ENCODE results near the gene GNB2.

Gene GNB2

DNA sequence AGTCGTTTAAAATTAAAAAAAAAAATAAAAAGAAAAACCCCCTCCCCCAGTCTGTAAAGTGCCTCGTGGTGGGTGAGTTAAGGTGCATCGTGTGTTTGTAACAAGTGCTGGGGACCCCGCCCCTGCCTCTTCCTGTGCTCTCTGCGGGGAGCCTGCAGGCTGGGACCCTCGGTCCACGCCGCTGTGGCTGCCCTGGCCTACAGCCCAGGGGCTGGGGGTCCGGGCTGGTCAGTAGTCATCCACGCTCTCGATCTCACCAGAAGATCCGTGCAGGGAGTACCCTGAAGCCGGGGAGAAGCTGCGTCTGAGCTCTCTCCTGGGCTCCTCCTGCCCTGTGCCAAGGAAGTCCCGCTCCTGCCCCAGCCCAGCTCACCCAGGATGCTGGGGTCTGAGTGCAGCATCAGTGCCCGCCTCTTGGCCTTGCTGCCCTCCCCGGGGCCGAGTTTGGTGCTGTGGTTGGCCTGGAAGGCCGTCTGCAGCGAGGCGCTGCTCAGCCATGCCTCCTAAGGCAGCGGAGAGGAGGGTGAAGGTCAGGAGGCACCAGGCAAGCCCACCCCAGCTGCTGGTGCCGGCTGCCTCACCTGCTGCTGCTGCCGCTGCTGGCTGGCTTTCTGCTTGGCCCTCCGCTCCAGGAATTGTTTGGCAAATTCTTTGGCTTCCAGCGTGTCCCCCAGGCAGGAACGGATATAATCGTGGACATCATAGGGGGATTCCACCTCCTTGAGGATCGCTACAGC lies 8.1 kb downstream of the GNB2 start:
- DNase-seq (ENCODE audit: low spot score), result no peak

DNA sequence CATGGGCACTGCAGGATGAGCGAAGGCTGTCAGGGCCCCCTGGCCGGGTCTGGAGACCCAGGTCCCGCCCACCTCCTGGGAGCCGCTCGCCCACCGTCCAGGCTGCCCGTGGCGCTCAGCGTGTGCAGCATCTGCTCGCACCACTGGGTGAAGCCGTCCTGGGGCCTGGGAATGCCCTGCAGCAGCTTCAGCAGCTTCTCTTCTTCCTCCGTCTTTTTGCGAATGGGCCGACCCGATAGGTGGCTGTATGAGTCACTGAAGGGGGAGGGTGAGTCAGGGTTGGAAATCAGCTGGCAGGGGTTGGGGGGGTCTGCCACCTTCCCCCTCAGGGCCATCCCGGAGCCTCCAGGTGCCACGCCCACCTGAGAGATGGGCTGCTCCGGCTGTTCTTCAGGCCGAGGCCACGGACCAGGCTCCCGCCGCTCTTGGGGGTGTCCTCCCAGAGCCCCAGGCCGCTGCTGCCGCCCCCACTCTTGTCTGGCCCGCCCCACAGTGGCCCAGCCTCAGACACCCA lies 8.7 kb downstream of the GNB2 start:
- DNase-seq (ENCODE audit: low spot score), result no peak

DNA sequence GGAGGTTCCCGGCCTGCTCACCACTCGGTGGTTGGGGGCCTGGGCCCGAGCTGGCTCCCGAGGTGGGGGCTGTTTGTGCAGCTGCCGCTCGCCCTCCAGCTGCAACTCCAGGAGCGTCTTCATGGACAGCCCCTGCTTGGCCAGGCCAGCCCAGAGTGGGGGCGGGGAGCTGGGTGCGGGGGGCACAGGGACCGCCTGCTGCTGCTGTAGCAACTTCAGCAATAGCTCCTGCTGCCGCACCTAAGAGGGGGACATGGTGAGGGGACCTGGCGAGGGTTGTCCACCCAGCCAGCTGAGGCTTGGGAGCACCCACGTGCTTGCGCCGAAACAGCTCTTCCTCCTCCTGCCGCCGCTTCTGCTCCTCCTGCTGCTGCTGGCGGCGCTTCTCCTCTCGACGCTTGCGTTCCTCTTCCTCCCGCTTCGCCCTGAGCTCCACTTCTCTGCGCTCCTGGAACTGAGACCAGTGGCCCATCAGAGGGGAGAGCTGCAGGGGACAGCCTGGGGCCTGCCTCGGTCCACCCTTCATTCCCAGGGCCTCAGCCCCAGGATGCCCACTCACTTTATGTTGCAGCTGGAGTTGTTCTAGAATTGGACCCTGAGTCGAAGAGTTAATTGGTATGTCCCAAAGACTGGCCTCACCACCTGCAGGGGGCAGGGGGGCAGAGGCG lies 9.6 kb downstream of the GNB2 start:
- DNase-seq (ENCODE audit: low spot score), result no peak

DNA sequence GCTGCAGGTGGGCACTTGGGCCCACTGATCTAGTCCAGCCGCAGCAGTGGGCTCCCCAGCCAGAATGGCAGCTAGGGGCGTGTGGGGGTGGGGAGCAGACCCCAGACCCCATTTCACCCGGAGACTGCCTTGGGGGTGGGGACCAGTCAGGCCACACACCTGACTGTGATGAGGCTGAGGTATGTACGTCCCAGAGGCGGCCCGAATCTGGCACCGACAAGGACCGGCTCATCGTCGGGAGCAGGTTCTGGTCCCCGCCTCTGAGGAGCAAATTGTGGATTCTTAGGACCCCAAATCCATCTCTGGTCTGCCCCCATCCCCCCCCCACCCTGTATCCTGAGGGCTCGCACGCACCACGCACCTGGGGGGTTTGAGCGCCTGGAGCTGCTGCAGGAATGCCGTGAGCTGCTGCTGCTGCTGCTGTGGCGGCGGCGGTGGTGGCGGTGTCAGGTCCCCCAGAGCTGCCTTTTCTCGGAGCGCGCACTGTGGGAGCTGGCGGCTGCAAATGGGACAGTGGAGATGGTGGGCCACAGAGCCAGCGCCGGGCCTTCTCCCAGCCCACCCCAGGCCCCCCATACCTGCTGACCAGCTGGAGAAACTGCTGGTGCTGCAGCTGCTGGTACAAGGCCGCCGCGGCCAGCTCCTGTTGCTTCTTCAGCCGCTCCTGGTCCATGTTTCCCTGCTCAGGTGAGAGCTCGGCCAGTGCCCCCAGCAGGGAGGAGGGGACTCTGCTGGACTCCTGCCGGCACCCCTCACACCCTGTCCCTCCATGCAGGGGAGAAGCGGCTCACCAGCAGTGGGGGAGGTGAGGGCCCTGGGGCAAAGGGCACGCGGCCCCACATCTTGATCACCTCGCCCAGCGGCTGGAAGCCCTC lies 10.4 kb downstream of the GNB2 start:
- no peak for DNase-seq (ENCODE audit: low spot score)

DNA sequence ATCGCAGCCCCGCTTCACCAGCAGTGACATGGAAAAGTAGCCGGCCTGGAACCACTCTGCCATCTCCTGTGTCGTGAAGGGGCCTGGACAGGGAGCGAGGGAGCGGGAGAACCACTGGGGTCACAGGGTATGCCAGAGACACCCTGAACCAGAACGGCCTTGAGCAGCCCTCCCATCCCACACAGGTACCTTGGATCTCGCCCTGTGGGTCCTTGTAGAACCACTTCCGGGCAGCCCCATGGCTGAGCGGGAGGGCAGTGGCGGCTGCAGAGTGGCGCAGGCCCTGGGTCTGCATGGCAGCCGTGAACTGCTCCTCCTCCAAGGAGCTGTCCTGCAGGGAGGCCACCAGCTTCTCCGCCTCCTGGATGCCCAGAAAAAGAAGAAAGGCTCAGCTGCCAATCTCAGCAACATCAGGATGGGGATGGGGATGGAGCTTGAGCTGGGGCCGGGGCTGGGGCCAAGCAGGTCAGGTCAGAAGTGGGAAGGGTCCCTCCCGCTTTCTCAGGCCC lies 11.0 kb downstream of the GNB2 start:
- DNase-seq (ENCODE audit: low spot score), result no peak

DNA sequence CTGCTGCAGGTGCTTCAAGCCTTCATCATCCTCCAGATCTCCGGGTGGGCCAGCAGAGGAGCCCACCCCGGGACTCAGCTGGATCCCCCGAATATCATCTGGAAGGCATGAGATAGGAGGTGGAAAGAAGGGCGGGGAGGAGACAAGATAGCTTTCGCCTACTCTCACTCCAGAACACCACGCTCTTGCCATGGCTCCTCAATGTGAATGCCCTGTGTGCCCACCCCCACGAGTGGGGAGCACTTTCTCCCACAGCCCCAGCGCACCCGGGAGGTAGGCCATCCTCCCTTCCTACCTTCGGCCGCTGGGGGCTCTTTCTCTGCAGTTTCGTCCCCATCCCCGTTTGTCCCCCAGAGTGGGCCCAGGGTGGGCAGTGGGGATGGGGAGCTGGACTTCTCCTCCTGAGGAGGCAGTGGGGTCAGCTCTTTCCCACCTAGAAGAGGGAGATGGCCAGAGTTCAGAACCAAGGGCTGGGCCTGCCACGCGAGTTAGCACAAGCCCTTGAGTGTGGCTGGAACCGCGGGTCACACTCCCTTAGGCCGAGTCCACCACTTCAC lies 11.6 kb downstream of the GNB2 start:
- no peak for DNase-seq (ENCODE audit: low spot score)

DNA sequence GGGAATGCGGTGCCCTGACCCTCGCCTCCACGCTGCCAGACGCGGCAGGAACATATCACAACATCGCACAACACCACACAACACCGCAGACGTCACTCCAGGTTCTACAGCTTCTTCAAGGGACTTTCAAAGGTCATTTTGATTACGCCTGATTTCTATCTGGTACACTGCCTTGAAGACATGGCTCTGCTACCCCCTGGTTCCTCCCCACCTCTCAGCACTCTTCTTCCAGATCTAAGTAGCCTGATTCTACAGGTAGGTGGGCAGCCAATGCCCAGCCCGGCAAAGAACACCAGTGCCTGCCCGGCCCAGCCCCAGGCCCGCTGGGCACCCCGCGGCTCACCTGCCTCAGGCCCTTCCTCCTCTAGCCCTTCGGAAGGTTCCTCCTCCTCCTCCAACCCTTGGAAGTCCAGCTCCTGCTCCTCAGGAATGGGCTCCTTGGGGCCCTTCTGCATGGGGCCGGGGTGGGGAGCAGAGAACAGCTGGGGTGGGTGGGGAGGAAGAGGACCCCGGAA lies 12.1 kb downstream of the GNB2 start:
- no peak for DNase-seq (ENCODE audit: low spot score)

DNA sequence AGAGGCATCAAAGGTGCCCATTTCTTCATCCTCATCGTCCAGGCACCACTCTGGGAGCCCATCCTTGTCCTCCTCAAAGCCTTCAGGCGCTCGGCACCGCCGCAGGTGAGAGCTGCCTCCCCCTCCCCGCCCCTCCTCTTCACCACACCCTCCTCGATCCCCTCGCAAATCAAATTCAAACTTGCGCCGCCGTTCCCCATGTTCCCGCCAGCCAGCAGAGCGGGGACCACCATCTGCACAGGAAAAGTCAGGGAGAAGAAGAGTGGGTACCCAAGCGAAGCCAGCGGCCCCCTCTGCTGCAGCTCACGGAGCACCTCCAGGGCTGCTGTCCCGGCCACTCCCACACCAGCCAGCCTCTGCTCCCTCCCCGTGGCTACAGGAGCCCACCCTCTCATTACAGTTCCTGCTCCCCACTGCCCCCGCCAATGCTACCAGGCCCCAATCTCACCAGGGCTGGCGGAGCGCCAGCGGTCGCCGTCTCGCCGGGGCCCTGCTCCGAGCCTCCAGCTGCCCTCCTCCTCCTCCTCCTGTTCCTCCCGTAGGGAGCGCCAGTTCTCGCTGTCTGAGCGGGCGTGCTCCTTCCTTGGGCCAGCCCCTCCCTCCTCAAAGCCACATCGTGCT lies 12.8 kb downstream of the GNB2 start:
- no peak for DNase-seq (ENCODE audit: low spot score)

DNA sequence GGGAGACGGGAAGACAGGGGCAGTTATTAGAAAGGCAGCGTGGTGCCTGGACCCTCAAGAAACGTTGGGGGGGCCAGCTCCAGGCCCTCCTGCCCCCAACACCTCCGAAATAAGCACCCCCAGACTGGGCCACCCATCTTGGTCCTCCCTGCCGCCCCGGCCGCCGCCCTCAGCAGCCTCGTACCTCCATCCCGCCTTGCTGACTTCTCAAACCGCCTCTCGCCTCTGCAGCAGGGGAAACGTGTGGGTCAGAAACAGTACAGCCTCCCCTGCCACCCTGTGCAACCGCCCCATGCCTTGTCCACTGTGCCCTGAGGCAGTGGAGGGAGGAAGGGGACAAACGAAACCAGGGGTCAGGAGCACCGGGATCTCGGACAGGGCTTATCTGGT lies 13.3 kb downstream of the GNB2 start:
- DNase-seq (ENCODE audit: low spot score), result no peak

DNA sequence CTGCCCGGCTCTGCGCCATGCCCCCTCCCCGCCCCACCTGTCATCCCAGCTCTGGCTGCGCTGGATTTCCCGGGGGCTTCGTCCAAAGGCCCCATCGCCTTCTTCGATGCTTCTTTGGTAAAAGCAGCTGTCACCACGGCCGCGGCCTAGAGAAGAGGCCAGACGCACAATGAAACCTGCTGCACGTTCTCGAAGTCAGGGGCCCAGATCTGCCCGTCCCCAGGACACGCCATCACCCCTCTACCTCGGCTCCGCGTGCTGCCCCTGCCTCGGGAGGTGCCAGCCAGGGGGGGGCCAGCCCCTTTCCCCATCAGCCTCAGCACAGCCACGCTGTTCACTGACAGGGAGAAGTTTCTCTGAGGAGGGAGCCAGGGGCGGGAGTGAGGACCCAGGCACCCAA lies 13.7 kb downstream of the GNB2 start:
- DNase-seq (ENCODE audit: low spot score), result no peak

DNA sequence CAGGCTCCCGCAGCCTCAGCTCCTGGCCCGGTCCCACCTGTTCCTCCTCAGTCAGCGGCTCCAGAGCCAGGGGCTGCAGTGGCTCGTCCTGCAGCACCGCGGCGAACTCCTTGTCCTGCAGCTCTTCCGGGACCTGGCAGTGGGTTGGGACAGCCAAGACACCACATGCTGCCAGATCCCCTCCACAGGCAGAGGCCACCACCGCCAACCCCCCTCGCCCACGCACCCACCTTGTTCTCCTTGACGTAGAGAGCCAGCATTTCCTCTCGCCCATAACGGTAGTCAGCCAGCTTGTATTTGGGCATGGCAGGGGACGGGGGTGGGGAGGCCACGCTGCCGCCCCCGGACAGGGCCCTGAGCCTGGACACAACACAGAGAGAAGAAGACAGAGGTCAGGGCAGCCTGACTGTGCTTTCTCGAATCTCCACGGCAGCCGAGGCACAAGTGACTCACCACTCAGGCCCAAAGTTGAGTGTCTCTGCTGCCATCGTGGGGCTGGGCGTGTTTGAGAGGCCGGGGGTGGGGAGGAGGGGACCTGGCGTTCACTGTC lies 14.3 kb downstream of the GNB2 start:
- DNase-seq (ENCODE audit: low spot score), result no peak

DNA sequence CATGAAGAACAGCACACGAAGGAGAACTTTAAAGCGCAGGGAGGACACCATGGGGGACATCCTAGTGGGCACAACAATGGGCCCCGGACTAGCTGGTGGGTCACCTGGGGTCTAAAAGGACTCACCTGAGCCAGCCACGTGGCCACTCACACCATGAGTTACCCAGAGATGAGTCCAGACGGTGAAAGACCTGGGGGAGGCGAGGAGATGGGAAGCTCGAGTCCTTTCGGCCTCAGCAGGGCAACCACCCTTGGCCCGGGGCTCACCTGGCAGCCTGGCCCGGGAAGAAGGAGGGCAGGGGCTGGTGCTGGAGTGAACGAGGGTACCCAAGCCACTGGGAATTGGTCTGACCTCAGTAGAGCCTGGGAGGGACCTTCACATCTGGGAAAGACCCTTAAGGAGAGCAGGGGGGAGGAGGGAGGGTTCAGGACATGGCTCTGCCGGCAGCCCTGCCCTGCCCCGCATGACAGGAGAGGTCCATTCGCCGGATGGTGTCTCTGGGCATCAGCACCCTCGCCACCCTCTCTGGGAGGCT lies 14.9 kb downstream of the GNB2 start:
- DNase-seq (ENCODE audit: low spot score), result no peak

DNA sequence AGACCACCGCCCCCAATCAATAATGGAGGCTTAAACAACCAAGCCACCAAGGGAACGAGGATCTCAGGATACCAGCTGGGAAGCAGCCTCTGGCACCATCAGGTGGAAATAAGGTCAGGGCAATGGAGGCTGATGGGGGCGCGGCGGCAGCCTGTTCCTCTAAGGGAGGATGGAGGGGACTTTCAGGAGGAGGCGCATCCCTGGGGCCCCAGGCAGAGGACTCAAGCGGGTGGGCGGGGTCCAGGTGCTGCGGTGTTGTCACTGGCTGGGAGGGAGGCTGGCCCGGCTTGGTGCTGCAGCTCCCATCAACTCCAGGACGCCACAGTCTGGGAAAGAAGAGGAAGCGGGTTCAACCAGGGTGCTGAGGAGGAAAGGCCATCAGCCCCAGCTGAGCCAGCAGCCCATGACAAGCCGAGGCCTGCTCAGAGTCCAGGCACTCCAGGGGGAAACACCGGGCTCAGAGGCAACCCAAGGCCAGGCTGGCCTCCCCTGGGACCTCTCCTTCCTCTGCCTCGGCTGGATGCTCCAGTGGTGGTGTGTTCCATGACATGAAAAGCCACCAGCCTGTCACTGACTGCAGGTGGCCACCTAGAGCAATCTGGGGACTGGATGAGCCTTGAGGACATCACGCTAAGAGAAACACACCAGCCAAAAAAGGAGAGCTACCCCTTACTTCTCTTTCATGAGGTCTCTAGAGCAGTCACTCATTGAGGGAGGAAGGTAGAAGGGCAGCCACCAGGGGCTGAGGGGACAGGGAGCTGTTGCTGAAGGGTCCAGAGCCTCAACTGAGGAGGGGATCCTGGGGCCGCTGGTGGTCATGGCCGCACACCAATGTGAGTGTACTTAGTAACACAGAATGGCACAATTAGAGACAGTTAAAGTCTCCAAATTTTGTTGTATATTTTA lies 15.9 kb downstream of the GNB2 start:
- DNase-seq (ENCODE audit: low spot score), result no peak

DNA sequence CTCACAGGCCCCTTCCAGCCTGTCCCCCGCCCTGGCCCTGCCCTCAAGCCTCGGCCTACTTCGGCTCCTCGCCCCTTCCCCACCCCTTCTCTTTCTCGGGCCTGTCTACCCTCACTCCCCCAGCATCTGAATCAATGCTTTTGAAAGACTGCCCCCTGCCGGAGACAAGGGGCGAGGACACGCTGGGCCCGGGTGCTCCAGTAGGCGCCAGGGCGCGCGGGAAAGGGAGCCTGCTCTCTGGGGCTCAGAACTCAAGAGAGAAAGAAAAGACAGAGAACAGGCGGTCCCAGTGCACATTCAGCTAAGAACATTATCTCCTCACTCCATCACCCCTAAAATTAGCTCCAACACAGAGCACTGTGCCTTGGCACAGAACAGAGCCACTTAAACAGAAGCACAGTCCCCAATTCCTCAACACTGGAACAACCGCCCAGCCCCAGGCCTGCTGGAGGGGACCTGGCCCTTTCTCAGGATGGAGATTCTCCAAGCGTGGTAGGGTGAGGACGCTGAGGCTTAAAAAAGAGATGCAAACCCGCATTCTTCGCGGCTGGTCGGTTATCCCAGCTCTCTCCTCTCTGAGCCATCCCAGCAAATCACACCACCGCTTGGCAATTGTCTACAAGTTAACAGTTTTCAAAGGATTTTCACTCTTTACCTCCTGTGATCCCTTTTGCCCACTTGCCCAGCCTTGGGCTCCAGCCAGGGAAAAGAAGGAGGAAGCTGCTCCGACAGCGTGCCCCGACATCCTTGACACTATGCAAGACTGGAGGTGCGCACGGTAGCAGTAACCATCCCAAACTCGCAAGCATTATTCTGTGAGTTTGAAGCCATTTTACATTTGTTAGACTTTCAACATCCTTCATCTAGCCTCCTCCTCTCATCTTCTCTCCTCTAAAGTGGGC lies 18.4 kb downstream of the GNB2 start:
- peak; percentile 83 for DNase-seq (ENCODE audit: low spot score)

DNA sequence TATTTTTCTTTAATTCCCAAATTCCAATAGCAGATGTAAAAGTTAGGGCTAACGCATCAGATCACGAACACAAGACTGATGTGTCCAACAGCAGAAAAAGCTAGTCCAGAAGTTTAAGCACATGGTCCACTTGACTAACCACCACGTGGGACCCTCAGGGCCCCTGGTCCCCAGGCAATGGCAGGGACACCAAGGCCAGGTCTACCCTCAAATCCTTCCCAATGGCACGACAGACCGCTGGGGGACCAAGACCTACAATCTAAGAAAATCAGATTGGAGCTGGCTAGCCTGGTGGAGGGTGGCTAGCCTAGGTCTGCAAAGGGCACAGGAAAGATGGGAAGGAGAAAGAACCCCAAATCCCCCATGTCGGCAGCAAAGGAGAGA lies 19.0 kb downstream of the GNB2 start:
- DNase-seq (ENCODE audit: low spot score), result no peak

DNA sequence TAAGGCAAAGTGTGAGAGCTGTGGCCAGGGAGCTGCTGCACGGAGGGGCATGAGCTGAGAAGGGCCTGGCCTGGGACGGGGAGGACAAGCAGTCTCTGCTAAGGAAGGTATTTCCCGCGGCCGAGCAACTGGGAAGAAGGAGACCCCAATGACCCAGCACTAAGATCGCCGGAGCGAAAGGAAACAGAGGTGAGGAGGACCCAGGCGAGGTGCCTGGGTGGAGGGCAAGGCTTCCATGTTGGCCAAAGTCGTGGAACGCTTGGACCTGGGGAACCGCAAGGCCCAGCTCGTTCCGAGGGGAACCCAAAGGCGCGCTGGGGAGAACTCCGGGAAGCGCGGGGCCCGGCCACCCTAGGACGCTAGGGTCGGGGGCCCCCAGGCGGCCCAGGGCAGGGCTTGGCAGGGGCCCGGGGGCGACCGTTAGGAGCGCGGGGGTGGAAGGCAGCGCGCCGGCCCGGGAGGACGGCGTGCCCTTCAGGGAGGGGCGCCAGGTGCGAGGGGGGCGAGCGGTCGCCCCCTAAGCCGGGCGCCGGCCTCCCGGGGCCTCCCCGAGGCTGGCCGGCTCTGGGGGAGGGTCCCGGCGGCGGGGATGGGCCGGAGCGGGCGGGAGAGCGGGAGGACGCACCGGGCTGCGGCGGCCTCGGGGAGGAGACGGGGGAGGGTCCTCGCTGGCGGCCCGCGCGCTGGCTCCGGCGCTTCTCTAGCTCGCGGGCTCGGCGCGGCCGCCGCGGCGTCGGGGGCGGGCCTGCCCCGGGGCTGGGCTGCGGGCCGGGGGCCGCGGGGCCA lies 20.0 kb downstream of the GNB2 start:
- DNase-seq (ENCODE audit: low spot score), result no peak

DNA sequence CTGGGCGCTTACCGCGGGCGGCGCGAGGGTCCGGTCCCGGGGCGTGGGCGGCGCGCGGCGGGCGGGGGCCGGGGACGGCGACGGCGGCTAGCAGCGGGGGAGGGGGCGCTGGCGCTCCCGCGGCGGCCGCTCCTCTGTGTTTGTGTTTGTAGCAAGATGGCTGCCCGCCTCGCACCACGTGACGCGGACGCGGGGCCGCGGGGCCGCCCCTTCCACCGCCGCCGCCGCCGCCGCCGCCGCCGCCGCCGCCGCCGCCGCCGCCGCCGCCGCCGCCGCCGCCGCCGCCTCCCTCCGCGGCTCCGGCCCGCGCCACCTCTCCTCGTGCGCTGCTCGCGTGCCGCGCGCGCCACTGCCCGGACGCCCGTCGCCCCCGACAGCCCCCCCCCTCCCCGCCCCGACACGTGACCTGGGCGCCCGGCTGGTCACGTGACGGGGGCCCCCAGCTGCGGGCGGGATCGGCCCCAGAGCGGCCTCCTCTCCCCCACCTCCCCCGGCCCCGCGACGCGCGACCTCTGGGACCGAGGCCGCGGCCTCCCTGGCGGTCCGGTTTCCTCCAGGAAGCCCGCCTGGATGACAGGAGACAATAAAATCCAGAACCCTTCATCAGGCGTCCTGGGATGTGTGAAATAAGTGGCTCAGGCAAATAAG lies 20.7 kb downstream of the GNB2 start, which contains the start of gene GIGYF1:
Gene GIGYF1, minus strand, starts transcription at position 153 of the 648 bp plus-strand sequence. CDS start 6,012 bp downstream, outside the sequence.
- peak; percentile 81 for DNase-seq (ENCODE audit: low spot score)
